Transverse colon (tissue), 4 donors: ENCODE measurements around the gene DOCK2. TPM values are rescaled to one million over a fixed set of nuclear protein-coding genes. Genes with fewer than 3 reads are reported as not detected.
"Not testable (repeated sequence)": the region's sequence is repeated elsewhere in the genome, so short reads cannot be mapped to it uniquely, and the experiment has no call there.

Source experiments
- DNase-seq: peaks from one replicate; pipeline ENCODE4 v3.0.0-alpha.2; 2019
- H3K27ac ChIP-seq, 4 donors: fragments of 200-600 bp; sonication (generic); 2 replicates each; pipeline ENCODE4 v1.5.1; 2016 to 2018; ENCODE audit warnings: inconsistent platforms in 4 of 4
- H3K27me3 ChIP-seq: fragments of 200-600 bp; sonication (generic); 2 replicates; pipeline ENCODE4 v1.5.1; 2017; ENCODE audit warnings: inconsistent platforms
- H3K36me3 ChIP-seq, 4 donors: fragments of 200-600 bp; sonication (generic); 2 replicates each; pipeline ENCODE4 v1.5.1; 2017 to 2019; ENCODE audit warnings: inconsistent platforms in 4 of 4
- H3K4me1 ChIP-seq, 4 donors: fragments of 200-600 bp; sonication (generic); 2 replicates each; pipeline ENCODE4 v1.5.1; 2017 to 2020; ENCODE audit warnings: inconsistent platforms in 4 of 4
- H3K4me3 ChIP-seq, 4 donors: fragments of 200-600 bp; sonication (generic); 1 replicate in 1 of 4; 2 replicates in 3 of 4; pipeline versions ENCODE4 v1.5.1 to v1.6.1; 2017 to 2019; ENCODE audit warnings: inconsistent platforms in 4 of 4
- H3K9me3 ChIP-seq, 2 donors: fragments of 200-600 bp; sonication (generic); 2 replicates each; pipeline ENCODE4 v1.5.1; 2017 to 2019; ENCODE audit warnings: inconsistent platforms in 2 of 2
- CTCF ChIP-seq, 5 experiments: fragments of 200-600 bp in 3 of 5; fragments of 450-650 bp in 2 of 5; sonication (generic) in 3 of 5; IDR thresholded peaks; 1 replicate in 2 of 5; 2 replicates in 3 of 5; pipeline ENCODE4 v1.5.1; 2016 to 2017; ENCODE audit warnings: antibody characterized with exemption in 5 of 5, inconsistent platforms in 3 of 5, mild to moderate bottlenecking in 2 of 5, moderate library complexity in 1 of 5
- EP300 ChIP-seq: sonication (generic); formaldehyde crosslinking; IDR thresholded peaks from one replicate; pipeline ENCODE4 v1.6.1; 2017; ENCODE audit warnings: antibody characterized with exemption, low read depth
- POLR2A ChIP-seq: fragments of 450-650 bp; IDR thresholded peaks from one replicate; pipeline ENCODE4 v1.6.1; 2016; ENCODE audit warnings: antibody characterized with exemption, mild to moderate bottlenecking, moderate library complexity
- POLR2AphosphoS5 ChIP-seq, 3 donors: sonication (generic); formaldehyde crosslinking; IDR thresholded peaks; one replicate each; pipeline ENCODE4 v1.6.1; 2016; ENCODE audit warnings: antibody characterized with exemption in 3 of 3
- WGBS, 2 donors: methylation state at CpG; one replicate each; pipeline ENCODE4 v1.1.5; 2018; ENCODE audit warnings: low coverage in 1 of 2; 5-methylcytosine and 5-hydroxymethylcytosine counted together
- in situ Hi-C, 4 donors: fragments of 200-750 bp; cut with MboI; loops; one replicate each; pipeline versions ENCODE4 v1.15.0 to v1.15.1; 2017; ENCODE audit warnings: low sequenced_read_pairs in 3 of 4, low pct_ligation_motif_present in 1 of 4, low pct_unique_long_range_greater_than_20kb in 1 of 4
- intact Hi-C: fragments of 100-400 bp; cut with DNase I; formaldehyde crosslinking; loops from one replicate; pipeline ENCODE4 v1.15.1; 2023; ENCODE audit warnings: low total_unique reads
- total RNA-seq, 4 donors: library from RNA; depleted of rRNA; stranded (reverse); fragments of >200 nt; gene quantifications; one replicate each; pipeline ENCODE4 v1.1.0, GENCODE V29; 2016

DOCK2 gene
- total RNA-seq, 4 donors from 2014 or later, result 8.3 to 24.0 (median 14.3) TPM

GRCh38 chr5:169763376-169764017, 126.4 kb downstream of the DOCK2 start:
- DNase-seq, result no peak
- in situ Hi-C loops (no loop called here), intact Hi-C loops (no loop called here)
- H3K27ac ChIP-seq, result no peak overlapping the region
- no peak overlapping the region for H3K4me3 ChIP-seq
- H3K27me3 ChIP-seq, result no peaks in the 10 kb centered on the region
- TF ChIP-seq POLR2A (no peak), CTCF (IDR thresholded peaks at IDR 0.05) (no peak), POLR2AphosphoS5 (IDR thresholded peaks at IDR 0.05) (no peak), EP300 (no peak)
- no peaks in the 10 kb centered on the region for H3K4me1 ChIP-seq
- no peaks in the 10 kb centered on the region for H3K9me3 ChIP-seq
- WGBS, 2 donors, result 67 to 79% methylated on average over 3 to 8 of the region's 8 CpGs
- H3K36me3 ChIP-seq, result no peaks in the 10 kb centered on the region

- in situ Hi-C loops, result no loop called here
- no peak for DNase-seq
- H3K4me1 ChIP-seq, result no peaks in the 10 kb centered on the region
- H3K9me3 ChIP-seq, result no peaks in the 10 kb centered on the region
- intact Hi-C loops, result no loop called here
- no peaks in the 10 kb centered on the region for H3K36me3 ChIP-seq
- H3K27me3 ChIP-seq, result no peaks in the 10 kb centered on the region
- H3K4me3 ChIP-seq, result no peak overlapping the region
- no peak overlapping the region for H3K27ac ChIP-seq
- WGBS, 2 donors, result 59 to 68% methylated on average over 4 to 5 of the region's 5 CpGs
- TF ChIP-seq POLR2A, result no peak
- no peak for TF ChIP-seq POLR2AphosphoS5 (IDR thresholded peaks at IDR 0.05)
- TF ChIP-seq CTCF (IDR thresholded peaks at IDR 0.05), result no peak
- TF ChIP-seq EP300, result no peak
These were observed 126.9 kb downstream of the DOCK2 start for GRCh38 chr5:169764018-169764378.

- no peak for DNase-seq
- no peak for TF ChIP-seq CTCF (IDR thresholded peaks at IDR 0.05)
- no peak for TF ChIP-seq EP300
- TF ChIP-seq POLR2AphosphoS5 (IDR thresholded peaks at IDR 0.05), result no peak
- TF ChIP-seq POLR2A, result no peak
- Histone ChIP-seq H3K9me3 (no peaks in the 10 kb centered on the region), H3K4me1 (no peaks in the 10 kb centered on the region), H3K27ac (no peak overlapping the region), H3K4me3 (no peak overlapping the region), H3K36me3 (no peaks in the 10 kb centered on the region), H3K27me3 (no peaks in the 10 kb centered on the region)
- intact Hi-C loops, result no loop called here
- WGBS, 2 donors, result 63 to 80% methylated on average over 1 to 3 of the region's 3 CpGs
- in situ Hi-C loops, result no loop called here
These were observed 128.3 kb downstream of the DOCK2 start for GRCh38 chr5:169765176-169765996.

- DNase-seq, H3K27me3 ChIP-seq, H3K36me3 ChIP-seq, H3K27ac ChIP-seq, intact Hi-C loops, H3K4me3 ChIP-seq, H3K4me1 ChIP-seq, H3K9me3 ChIP-seq, in situ Hi-C loops: not testable (repeated sequence)
- WGBS, 2 donors, result 78 to 79% methylated on average over 4 to 6 of the region's 6 CpGs
These were observed 129.9 kb downstream of the DOCK2 start for GRCh38 chr5:169766943-169767342.
